ENCODE measurements around the gene MBOAT2.

DNA sequence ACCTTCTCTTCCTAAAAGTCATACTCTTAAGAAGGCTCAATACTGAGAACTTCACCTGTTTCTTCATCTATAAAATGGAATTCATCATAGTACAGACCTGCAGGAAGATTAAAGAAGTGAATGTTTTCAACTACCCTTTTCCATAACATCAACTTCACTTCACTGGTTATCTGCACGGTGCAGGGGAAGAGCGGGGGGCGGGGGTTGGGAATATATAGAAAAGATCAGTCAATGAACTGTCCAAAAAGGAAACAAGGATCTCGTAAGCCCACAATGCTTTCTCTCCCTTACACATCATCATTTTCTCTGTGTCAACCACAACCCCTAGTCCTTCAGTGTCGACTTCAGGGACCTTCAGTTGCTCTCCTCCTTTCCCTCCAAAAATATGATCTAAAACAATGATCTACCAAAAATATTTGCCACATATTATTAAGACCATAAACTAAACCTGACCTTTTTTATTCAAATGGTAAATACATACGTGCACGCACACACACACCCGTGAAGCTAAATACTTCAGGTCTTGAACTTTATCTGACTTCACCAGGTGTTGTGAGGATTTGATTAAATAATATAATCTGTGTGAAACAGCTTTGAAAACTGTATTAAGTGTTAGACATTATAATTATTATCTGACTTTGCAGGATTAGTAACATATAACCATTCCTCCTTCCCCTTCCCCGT is 4.9 kb downstream of the MBOAT2 start:
- TF ChIP-seq EZH2 (IDR thresholded peaks at IDR 0.05; ENCODE audit: insufficient read depth, poor library complexity, severe bottlenecking) (no peak), EZH2phosphoT487 (IDR thresholded peaks at IDR 0.05; ENCODE audit: insufficient read depth, low read depth) (no peak)
